ENCODE data around the gene CTSH.
A peak's percentile ranks its signal among the peaks of the same experiment; 100 is the strongest.
"Not testable (repeated sequence)": the region's sequence is repeated elsewhere in the genome, so short reads cannot be mapped to it uniquely, and the experiment has no call there.

CTSH gene

GRCh38 chr15:78938658-78939488 is 6.0 kb downstream of the CTSH start:
- no peak for DNase-seq

- DNase-seq = no peak
Observed at GRCh38 chr15:78937132-78937739, 7.6 kb downstream of the CTSH start.

GRCh38 chr15:78934655-78935023 is 10.2 kb downstream of the CTSH start:
- DNase-seq = no peak

- no peak for DNase-seq
Observed at GRCh38 chr15:78933823-78934654, 10.8 kb downstream of the CTSH start.

- no peak for DNase-seq
Observed at GRCh38 chr15:78933187-78933822, 11.5 kb downstream of the CTSH start.

GRCh38 chr15:78932258-78932808 is 12.5 kb downstream of the CTSH start:
- DNase-seq = no peak

- DNase-seq = no peak
Observed at GRCh38 chr15:78931439-78932257, 13.2 kb downstream of the CTSH start.

GRCh38 chr15:78930577-78931388 is 14.1 kb downstream of the CTSH start:
- peak; percentile 88 for DNase-seq

- DNase-seq = no peak
Observed at GRCh38 chr15:78929536-78930264, 15.1 kb downstream of the CTSH start.

- DNase-seq = no peak
Observed at GRCh38 chr15:78928616-78929093, 16.2 kb downstream of the CTSH start.

GRCh38 chr15:78928176-78928575 is 16.7 kb downstream of the CTSH start:
- DNase-seq = not testable (repeated sequence)

GRCh38 chr15:78927077-78927790 is 17.6 kb downstream of the CTSH start:
- DNase-seq = no peak

GRCh38 chr15:78925956-78926743 is 18.7 kb downstream of the CTSH start:
- DNase-seq = no peak

GRCh38 chr15:78925076-78925624 is 19.7 kb downstream of the CTSH start:
- DNase-seq = no peak

- no peak for DNase-seq
Observed at GRCh38 chr15:78923480-78924360, 21.1 kb downstream of the CTSH start.

- DNase-seq = no peak
Observed at GRCh38 chr15:78923015-78923414, 21.8 kb downstream of the CTSH start.

GRCh38 chr15:78922527-78922926 is 22.3 kb downstream of the CTSH start:
- DNase-seq = no peak
